ENCODE results near the gene RPL7L1.

Gene RPL7L1

GRCh38 chr6:42936398-42936797 lies 57.0 kb downstream of the RPL7L1 start:
- no peak for DNase-seq

- DNase-seq: no peak
Observed at GRCh38 chr6:42937548-42938427, 58.4 kb downstream of the RPL7L1 start.

- DNase-seq: no peak
Observed at GRCh38 chr6:42938428-42938796, 59.0 kb downstream of the RPL7L1 start.

GRCh38 chr6:42938987-42939809 lies 59.8 kb downstream of the RPL7L1 start:
- DNase-seq: peak in 1 of 2 experiments; percentile 20

All from NCI-H524 (cell line).